Lung microvascular endothelial cell (primary cell): ENCODE data around the gene SLC22A14. TPM values are rescaled to one million over a fixed set of nuclear protein-coding genes. Genes with fewer than 3 reads are reported as not detected.
"Not testable (repeated sequence)": the region's sequence is repeated elsewhere in the genome, so short reads cannot be mapped to it uniquely, and the experiment has no call there.

ENCODE experiments used
- DNase-seq, 2 donors: peaks; one replicate each; pipeline versions ENCODE4 v3.0.0 to v3.0.0-alpha.2; 2010; ENCODE audit warnings: low read depth in 2 of 2
- total RNA-seq: library from RNA; depleted of rRNA; stranded (reverse); fragments of >200 nt; gene quantifications from 2 replicates; pipeline ENCODE4 v1.2.1, GENCODE V29; 2014

SLC22A14 gene
- total RNA-seq, 1 donor from 2014 or later, result not detected

DNA sequence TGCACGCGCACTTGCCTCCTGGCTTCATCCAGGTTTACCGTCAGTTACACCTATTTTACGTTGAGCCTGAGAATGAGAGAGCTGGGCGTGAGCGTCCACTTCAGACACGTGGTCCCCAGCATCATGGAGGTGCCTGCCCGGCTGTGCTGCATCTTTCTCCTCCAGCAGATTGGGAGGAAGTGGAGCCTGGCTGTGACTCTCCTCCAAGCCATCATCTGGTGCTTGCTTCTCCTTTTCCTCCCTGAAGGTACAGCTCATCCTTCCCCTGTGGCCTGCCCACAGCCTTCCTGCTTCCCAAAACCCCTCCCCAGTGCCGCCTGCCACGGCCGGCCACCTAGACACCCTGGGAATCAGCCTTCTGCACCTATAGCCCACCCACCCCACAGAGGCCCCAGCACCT is 31.6 kb downstream of the SLC22A14 start:
- DNase-seq, result no peak

DNA sequence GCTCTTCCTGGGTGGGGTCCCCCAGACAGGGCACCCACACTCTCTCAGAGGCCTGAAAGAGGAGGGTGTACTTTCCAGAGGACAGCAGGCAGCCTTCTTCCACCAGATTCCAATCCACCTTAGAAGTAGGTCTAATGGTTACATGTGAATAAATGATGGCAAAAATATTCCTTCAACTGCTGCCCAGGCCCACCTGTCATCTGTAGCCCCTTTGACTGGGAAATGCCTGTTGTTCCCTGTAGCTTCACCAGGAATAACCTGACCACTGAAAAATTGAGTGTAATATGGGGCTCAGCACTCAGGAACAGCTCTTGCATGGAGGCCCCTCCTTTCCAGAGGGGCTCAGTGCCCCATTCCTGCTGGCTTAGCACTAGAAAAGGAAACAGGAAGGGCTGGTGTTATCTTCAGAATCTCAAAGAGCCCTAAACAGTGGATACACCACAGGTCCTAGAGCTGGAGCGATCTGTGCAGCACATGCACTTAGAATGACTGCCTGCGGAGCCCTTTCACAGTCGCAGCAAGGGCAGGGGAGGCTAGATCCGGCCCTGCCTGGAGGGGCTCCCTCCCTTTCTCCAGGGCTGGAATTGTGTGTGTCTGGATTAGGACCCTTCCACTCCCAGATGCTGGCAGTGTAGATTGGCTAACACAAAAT is 32.1 kb downstream of the SLC22A14 start:
- DNase-seq, result no peak

DNA sequence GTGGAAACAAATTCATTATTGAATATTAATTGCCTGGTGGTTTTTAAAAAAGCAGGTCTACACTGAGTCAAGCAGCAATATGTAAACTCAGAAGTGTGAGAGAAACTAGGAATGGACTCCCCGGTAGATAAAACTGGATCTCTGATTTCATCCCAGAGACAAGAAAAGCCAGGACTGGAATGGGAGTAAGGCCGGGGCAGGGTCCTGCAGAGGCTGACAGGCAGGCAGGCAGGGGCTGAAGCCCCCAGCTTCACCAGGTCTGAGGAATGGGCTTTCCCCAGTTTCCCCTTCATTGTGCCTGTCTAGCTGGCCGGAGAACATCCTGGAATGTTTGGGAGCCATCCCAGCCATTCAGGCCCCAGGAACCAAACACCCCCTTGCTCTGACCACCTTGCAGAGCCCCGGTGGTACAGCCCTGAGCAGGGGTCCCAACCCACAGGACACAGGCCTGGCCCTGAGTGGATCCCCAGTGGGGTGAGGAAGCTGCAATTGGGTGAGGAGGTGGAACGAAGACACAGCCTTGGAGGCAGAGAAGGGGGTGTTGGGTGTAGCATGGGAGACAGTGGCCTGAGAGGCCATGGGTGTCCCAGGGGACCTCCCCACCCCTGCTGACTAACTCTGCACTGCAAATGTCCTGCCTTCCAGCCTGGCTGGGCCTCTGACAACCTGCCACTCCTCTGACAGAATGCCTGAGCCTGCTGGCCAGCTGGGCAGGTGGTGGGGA is 32.8 kb downstream of the SLC22A14 start:
- DNase-seq, result no peak

DNA sequence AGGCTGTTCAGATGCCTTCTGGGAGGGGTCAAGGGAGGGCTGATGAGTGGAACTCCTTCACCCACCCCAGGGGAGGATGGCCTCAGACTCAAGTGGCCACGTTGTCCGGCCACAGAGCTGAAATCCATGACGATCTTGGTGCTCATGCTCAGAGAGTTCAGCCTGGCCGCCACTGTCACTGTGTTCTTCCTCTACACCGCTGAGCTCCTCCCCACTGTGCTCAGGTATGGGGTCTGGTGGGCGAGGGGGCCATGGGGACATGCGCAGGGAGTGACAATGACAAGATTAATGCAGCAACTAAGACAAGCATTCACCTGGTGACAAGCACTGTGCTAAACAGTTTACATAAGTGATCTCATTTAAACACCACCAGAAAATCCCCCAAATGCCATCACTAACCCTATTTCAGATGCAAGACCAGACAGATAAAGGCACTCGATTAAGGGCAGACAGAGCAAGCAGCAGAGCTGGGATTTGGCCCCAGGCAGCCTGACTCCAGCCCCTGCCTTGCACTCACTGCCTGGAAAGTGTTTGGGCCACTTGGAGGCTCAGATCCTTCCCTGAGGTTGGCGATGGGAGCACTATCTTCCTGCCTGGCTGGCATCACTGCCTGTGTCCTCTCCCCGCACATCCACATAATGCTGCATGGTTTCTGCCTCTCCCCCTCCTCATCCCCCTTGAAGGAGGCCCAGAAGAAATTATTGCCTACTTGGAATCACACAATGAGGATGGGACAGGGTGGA is 33.6 kb downstream of the SLC22A14 start:
- no peak for DNase-seq

DNA sequence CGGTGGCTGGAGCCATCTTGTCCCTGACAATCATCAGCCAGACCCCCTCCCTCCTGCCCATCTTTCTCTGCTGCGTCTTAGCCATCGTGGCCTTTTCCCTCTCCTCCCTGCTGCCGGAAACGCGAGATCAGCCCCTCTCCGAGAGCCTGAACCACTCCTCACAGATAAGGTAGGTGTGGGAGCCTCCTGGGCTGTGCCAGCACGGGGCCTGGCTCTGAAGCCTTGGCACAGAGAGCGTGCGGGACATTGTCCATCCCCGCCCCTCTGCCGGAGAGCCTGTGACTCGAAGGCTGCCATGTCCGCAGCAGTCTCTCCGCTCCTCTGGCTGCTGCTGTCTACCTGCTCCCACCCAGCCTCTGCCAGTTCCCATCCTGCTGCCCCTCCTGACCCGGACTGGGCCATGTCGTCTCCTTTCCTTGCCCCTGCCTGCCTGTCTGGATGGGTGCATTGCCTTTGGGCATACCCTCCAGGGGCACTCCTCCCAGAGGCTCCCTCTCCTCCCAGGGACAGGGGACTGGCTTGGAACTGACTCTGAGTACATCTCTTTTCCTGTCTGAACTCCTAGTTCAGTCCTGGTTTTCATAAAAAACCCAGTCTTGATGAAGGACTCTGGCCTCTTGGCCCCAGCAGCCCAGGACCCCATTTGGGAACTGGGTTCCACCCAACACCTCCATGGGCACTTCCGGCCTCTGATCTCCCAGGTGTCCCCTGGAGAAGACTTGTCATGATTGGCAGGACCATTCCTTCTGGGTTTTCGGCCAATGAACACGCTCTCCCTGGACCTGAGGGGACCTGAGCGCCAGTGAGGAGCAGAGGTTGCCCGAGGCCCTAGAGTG is 34.5 kb downstream of the SLC22A14 start:
- DNase-seq, result no peak

DNA sequence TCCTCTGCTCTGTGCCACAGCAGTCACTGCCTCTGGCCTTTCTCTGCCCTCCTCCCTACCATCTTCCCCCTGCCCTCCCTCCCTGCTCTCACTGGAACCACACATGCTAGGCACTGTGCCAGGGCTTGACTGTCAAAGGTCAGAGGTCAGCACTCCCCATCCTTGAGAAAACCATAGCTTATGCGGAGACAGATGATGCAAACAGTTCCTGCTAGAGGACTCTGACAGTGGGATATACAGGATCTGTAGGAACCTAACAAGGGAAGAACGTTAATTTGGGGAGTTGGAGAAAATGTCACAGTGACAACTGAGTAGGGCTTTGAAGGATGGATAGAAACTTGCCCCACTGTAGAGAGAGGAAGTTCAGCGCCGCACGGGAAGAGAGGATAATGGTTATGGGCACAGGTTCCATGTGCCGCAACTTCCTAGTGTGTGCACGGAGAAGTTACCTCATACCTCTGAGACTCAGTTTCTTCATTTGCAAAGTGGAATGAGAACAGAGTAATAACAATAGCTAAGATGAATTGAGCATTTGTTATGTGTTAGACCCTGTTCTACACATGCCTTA is 35.2 kb downstream of the SLC22A14 start:
- DNase-seq, result no peak

DNA sequence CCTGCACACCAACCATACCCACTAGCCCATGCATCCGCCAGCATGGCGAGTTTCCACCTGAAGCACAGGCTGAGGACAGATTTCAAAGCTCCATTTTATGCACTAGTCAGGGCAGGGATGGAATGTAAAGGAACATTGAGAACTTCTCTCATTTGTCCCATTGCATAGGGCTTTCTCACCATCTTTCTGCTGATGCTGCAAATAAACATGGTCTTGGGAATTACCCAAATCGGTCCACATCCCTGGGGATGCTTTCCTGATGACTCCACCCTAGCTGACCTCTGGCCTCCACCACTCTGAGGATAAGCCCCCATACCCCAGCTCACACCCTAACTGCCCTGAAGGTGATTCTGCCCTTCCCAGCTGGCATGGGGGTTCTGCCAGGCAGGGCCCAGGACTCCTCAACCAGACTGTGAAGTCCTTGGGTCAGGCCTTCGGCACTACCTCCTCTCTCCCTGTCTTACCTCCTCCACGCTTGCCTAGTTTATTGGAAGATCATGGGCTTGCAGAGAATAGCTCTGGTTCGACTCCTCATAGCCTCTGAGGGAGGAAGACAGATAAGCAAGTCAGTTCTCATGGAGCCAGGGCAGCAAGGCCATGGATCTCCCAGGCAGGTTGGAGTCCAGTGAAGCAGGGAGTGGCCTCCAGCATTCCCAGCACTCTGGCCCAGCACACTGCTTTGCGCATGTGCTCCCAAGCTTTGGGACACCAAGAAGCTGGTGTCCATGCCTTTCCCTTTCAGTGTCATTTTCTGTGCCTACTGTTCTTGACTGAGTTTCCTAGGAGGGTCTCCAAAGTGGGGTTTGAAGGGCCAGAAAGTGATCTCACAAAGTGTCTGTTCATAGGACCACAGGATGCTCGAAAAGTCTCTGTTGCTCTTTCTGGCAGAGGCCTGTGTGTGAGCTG is 36.9 kb downstream of the SLC22A14 start:
- DNase-seq, result no peak

DNA sequence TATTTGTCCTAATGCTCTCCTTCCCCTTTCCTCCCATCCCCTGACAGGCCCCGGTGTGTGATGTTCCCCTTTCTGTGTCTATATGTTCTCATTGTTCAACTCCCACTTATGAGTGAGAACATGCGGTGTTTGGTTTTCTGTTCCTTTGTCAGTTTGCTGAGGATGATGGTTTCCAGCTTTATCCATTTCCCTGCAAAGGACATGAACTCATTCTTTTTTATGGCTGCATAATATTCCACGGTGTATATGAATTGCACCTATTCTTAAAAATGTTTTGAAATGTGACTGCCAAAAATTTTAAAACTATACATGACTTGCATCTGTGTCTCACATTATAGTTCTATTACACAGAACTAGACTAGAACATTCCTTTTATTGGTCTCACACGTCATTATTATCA is 38.5 kb downstream of the SLC22A14 start:
- DNase-seq, result not testable (repeated sequence)

DNA sequence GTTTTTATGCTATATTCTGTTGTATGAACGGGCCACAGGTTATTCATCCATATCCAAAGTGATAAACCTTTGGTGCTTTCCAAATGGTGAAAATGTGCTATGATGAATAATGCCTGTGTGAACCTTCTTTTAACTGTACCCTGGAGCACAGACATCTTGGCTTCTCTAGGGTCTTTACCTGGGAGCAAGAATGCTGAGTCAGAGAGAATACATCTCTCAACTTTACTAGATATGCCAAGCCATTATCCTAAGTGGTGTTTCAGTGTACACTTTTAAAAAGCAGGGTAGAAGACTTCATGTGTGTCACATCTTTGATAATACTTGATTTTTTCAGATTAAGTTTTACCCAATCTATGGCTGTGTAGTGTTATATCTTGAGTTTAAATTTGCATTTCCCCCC is 41.0 kb downstream of the SLC22A14 start:
- no peak for DNase-seq

DNA sequence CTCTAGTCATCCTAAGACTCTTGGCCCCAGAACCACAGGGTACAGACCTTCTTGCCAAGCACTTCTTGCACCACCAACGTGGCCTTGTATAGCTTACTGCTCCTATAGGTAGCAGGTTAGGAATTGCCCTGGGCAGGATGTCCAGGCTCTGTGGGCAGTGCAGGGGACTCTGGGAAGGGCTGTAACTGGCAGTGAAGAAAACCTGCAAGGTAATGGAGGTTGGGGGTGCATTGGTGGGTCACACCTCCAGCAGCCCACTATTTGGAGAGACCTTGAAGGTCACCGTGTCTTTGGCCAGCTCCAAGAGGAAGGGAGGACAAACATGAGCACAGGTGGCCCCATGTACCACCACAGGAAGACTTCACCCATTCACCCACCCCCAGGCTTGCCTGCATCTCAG is 43.2 kb downstream of the SLC22A14 start:
- no peak for DNase-seq

DNA sequence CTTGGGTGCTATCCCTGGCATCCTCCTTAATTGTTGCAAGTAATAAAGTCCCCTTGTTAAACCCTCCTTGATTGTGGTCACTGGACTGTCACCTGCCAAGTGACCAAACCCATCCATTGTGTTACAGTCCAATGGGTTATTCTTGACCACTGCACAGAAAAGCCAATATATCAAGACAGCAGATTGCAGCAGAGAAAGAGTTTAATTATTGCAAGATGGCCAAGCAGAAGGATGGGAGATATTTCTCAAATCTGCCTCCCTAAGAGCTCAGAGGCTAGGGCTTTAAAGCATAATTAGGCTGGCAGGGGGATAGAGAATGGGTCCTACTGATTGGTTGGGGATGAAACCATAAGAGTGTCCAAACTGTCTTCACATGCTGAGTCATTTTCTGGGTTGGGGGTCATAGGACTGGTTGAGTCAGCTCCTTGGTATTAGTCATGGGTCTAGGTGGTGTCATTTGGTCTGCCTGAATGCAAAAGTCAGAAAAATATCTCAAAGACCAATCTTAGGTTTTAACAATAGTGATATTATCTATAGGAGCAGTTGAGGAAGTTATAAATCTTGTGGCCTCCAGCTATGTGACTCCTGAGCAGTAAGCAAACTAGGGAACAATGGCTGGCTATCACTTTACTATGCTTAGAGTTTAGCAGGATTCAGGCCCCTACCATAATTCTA is 45.4 kb downstream of the SLC22A14 start:
- DNase-seq, result peak in 1 of 2 donors; percentile 50

DNA sequence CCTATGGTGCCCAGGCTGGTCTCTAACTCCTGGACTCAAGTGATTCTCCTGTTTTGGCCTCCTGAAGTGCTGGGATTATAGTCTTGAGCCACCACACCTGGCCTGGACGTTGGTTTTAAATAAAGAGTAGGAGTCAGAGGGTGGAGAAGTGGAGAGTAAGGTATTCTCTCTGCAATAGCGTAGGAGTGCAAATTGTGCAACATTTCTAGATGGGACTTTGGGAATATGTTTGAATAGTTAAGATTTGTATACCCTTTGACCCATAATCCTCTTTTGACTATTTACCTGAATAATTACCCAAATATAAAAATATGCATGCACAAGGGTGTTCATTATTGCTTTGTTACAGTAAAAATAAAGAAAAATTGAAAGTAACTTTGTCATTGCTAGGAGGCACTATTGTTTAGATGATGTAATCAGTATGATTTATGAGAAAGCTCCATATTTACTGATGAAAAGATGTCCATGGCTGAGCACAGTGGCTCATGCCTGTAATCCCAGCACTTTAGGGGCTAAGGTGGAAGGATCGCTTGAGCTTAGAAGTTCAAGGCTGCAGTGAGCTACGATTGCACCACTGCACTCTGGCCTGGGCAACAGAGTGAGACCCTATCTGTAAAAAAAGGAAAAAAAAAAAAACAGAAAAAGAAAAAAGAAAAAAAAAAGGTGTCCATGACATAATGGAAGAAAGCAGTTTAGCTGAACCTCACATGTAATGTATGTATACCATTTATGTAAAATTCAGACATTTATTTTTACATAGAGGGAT is 49.3 kb downstream of the SLC22A14 start:
- DNase-seq, result no peak

DNA sequence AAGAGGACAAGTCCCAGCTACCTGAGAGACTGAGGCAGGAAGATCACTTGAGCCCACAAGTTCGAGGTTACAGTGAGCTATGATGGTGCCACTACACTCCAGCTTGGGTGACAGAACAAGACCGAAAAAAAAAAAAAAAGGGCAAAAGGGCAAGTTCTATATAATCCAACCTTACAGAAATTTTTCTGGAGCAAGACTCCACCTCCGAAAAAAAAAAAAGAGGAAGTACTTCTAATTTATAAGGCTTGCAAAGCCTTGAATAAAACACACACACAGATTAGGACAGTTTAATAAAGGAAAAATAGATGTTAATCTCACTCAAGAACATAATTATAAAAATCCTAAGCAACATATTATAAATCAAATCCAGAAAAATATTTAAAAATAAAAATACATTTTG is 50.1 kb downstream of the SLC22A14 start:
- DNase-seq, result no peak

DNA sequence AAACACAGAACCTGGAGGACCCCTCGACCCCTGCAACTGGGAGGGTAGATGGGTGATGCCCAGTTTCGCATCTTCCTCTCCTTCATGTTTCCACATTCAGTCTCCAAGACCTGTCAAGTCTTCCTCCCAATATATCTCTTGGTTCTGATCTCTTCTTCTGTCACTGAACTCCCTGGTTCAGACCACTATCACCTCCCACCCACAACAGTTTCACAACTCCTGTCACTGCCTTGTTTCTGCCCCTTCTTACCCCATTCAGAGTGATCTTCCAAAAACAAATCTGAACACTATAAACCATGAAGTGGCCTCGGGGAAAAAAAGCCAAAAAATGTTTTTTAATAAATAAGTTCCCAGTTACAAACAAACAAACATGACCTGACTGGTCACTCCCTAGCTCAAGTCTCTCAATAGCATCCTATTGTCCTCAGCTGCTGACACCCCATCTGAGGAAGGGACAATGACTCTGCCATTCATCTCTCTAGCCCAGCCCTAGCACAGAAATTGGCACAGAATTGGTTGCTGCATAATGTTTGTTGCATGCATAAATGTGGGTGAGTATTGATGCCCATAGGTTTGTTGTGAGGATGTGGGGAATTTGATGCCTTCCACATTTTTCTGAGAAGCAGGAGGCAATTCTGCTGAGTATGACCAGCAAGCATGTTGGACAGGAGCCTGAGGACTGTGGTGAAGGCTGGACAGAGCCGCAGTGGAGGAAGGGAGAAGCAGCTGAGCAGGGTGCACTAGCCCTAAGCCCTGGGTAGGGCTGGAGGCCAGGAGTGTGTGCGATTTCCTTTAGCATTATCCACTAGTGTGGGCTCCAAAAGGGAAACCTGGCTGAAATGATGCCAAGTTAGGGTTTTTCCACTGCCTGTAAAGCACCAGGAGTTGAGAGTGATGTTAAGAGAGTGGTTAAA is 52.3 kb downstream of the SLC22A14 start:
- peak in 1 of 2 donors; percentile 51 for DNase-seq

DNA sequence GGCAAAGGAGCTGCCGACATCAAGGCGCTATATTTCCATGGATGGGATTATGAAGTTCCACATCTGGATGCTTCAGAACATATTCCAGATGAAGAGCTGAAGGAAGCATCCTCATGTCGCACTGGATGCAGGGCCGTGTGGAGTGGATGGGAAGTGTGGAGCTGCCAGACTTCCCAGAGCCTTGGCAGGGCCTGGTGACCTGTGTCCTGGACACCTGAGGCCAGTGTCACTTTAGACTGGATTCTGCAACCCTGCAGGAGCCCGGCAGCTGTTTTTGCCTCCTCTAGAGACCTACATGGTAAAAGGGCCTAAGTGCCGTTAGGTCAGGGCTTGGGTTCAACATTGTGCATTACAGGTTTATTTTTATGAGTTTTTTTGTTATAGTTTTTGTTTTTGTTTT is 53.2 kb downstream of the SLC22A14 start:
- DNase-seq, result no peak

DNA sequence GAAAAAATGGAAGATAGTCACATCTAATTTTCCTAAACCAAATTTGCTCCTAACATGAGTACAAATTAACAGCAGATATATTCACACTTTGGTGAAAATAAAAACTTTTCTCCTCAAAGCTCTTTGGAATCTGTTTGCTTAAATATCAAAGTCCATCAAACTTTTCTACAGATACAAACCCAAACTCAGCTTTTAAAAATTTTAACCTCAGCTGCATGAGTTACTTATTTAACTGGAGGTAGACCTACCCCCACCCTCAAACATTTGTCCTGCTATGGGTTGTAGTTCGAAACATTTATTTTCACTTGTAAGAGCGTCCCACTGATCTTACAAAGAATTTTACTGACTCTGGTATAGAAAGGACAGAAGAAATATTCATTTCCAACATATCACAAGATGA is 55.6 kb downstream of the SLC22A14 start:
- no peak for DNase-seq

DNA sequence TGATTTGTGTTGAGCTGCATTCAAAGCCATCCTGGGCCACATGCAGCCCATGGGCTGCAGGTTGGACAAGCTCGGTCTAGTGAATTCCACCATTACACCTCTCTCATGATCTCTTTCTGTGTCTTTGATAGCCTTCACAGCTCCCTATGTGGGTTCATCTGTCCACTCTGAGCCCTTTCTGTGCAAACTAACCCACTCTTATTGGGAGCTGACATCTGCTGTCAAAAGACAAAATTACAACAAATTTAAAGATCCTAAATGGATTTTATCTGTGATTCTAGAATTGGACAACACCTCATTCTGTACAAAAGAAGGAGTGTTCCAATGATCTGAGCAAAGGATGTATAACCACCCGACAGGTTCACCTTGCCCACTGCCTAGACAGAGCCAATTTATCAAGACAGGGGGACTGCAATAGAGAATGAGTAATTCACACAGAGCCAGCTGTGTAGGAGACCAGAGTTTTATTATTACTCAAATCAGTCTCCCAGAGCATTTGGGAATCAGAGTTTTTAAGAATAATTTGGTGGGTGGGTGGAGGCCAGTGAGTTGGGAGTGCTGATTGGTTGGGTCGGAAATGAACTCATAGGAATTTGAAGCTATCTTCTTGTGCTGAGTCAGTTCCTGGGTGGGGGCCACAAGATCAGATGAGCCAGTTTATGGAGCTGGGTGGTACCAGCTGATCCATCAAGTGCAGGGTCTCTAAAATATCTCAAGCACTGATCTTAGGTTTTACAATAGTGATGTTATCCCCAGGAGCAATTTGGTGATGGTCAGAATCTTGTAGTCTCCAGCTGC is 61.9 kb downstream of the SLC22A14 start:
- DNase-seq, result peak in 1 of 2 donors; percentile 27
